OCI-LY1 (cell line): ENCODE results near the gene PASK.

Experiments
- EZH2 ChIP-seq: fragments of 200-600 bp; sonication (generic), shearing (Covaris generic); IDR thresholded peaks from 2 replicates; pipeline ENCODE4 v1.8.0; 2017; ENCODE audit warnings: borderline replicate concordance, mixed run types, mild to moderate bottlenecking, antibody characterized with exemption, low read length, moderate library complexity, mixed read lengths
- TF ChIP-seq, protein P1 (sequence below): fragments of 200-600 bp; sonication (generic), shearing (Covaris generic); IDR thresholded peaks from 2 replicates; pipeline ENCODE4 v1.5.1; 2017; ENCODE audit warnings: mild to moderate bottlenecking, antibody characterized with exemption, low read length, moderate library complexity, mixed read lengths

- TF ChIP-seq, protein P1, sequence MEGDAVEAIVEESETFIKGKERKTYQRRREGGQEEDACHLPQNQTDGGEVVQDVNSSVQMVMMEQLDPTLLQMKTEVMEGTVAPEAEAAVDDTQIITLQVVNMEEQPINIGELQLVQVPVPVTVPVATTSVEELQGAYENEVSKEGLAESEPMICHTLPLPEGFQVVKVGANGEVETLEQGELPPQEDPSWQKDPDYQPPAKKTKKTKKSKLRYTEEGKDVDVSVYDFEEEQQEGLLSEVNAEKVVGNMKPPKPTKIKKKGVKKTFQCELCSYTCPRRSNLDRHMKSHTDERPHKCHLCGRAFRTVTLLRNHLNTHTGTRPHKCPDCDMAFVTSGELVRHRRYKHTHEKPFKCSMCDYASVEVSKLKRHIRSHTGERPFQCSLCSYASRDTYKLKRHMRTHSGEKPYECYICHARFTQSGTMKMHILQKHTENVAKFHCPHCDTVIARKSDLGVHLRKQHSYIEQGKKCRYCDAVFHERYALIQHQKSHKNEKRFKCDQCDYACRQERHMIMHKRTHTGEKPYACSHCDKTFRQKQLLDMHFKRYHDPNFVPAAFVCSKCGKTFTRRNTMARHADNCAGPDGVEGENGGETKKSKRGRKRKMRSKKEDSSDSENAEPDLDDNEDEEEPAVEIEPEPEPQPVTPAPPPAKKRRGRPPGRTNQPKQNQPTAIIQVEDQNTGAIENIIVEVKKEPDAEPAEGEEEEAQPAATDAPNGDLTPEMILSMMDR, result no peak
- no peak for TF ChIP-seq EZH2
These were observed 78.9 kb downstream of the PASK start for GRCh38 chr2:241070361-241070760.
